ENCODE data around the gene GPX3. TPM values are rescaled to one million over a fixed set of nuclear protein-coding genes. Genes with fewer than 3 reads are reported as not detected.

Gene GPX3
- total and polyA plus RNA-seq, 2 of the 13 experiments (the other 11 are each of a cell fraction or from before 2014, with no cell fraction given): 33.8 to 1,892 TPM

- TF ChIP-seq, protein P1, sequence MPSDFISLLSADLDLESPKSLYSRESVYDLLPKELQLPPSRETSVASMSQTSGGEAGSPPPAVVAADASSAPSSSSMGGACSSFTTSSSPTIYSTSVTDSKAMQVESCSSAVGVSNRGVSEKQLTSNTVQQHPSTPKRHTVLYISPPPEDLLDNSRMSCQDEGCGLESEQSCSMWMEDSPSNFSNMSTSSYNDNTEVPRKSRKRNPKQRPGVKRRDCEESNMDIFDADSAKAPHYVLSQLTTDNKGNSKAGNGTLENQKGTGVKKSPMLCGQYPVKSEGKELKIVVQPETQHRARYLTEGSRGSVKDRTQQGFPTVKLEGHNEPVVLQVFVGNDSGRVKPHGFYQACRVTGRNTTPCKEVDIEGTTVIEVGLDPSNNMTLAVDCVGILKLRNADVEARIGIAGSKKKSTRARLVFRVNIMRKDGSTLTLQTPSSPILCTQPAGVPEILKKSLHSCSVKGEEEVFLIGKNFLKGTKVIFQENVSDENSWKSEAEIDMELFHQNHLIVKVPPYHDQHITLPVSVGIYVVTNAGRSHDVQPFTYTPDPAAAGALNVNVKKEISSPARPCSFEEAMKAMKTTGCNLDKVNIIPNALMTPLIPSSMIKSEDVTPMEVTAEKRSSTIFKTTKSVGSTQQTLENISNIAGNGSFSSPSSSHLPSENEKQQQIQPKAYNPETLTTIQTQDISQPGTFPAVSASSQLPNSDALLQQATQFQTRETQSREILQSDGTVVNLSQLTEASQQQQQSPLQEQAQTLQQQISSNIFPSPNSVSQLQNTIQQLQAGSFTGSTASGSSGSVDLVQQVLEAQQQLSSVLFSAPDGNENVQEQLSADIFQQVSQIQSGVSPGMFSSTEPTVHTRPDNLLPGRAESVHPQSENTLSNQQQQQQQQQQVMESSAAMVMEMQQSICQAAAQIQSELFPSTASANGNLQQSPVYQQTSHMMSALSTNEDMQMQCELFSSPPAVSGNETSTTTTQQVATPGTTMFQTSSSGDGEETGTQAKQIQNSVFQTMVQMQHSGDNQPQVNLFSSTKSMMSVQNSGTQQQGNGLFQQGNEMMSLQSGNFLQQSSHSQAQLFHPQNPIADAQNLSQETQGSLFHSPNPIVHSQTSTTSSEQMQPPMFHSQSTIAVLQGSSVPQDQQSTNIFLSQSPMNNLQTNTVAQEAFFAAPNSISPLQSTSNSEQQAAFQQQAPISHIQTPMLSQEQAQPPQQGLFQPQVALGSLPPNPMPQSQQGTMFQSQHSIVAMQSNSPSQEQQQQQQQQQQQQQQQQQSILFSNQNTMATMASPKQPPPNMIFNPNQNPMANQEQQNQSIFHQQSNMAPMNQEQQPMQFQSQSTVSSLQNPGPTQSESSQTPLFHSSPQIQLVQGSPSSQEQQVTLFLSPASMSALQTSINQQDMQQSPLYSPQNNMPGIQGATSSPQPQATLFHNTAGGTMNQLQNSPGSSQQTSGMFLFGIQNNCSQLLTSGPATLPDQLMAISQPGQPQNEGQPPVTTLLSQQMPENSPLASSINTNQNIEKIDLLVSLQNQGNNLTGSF (CRISPR knock-in tag; IDR thresholded peaks at IDR 0.05): no peak
- TF ChIP-seq, protein P2, sequence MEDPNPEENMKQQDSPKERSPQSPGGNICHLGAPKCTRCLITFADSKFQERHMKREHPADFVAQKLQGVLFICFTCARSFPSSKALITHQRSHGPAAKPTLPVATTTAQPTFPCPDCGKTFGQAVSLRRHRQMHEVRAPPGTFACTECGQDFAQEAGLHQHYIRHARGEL (CRISPR knock-in tag; IDR thresholded peaks at IDR 0.05): no peak
- TF ChIP-seq SOX13 (IDR thresholded peaks at IDR 0.05) (no peak), SOX13 (CRISPR knock-in tag; conservative IDR thresholded peaks at IDR 0.05 in 1 of 2, IDR thresholded peaks at IDR 0.05 in 1 of 2) (no peak), ZNF556 (CRISPR knock-in tag; IDR thresholded peaks at IDR 0.05; ENCODE audit: borderline replicate concordance) (no peak), FLYWCH1 (CRISPR knock-in tag; IDR thresholded peaks at IDR 0.05) (no peak), ETV6 (CRISPR knock-in tag; conservative IDR thresholded peaks at IDR 0.05) (no peak), MTF1 (CRISPR knock-in tag; IDR thresholded peaks at IDR 0.05) (no peak), SNAI1 (CRISPR knock-in tag; IDR thresholded peaks at IDR 0.05; ENCODE audit: borderline replicate concordance) (no peak), KMT2A (CRISPR knock-in tag; IDR thresholded peaks at IDR 0.05) (no peak), ZNF773 (CRISPR knock-in tag; IDR thresholded peaks at IDR 0.05; ENCODE audit: borderline replicate concordance) (no peak)
Measured at GRCh38 chr5:151037561-151038411, 17.4 kb downstream of the GPX3 start (continued).
